ENCODE results near the gene BMP3. TPM values are rescaled to one million over a fixed set of nuclear protein-coding genes. Genes with fewer than 3 reads are reported as not detected.

The BMP3 gene
- total RNA-seq, 1 experiment from 2014 or later, result not detected

DNA sequence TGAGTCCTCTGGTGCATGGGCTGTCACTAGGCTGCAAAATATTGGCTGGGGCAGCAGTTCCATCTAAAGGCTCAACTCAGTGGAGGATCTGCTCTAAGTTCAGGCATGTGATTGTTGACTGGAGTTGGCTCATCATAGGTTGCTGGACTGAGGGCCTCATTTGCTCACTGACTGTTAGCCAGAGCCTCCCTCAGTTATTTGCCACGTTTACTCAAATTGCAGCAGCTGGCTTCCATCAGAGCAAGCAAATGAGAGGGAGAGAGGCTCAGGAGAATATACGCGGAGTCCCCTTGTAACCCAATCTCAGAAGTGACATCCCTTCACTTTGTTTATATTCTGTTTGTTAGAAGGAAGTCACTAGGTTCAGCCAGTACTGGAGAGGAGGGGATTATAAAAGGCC is 54.1 kb downstream of the BMP3 start:
- Histone ChIP-seq H3K4me1 (no peaks in the 10 kb centered on the region), H3K36me3 (ENCODE audit: control insufficient read depth, insufficient read depth, low read length) (no peaks in the 10 kb centered on the region), H3K9me3 (no peaks in the 10 kb centered on the region; the same call in 1 of the 2 replicates), H3K27me3 (replicated peaks; ENCODE audit: control insufficient read depth, insufficient read depth, low read length) (no peaks in the 10 kb centered on the region), H3K4me3 (ENCODE audit: low read depth, low read length) (no peak overlapping the region)
- ChIA-PET POLR2A (no interaction called here), CTCF (interaction anchor here (1.0 to 2.0 kb wide), 3 partner anchors 14 to 293 kb away, joined by 3 to 16 read pairs (median 3); no protein-coding TSS in a partner anchor)
- TF ChIP-seq, protein P1, sequence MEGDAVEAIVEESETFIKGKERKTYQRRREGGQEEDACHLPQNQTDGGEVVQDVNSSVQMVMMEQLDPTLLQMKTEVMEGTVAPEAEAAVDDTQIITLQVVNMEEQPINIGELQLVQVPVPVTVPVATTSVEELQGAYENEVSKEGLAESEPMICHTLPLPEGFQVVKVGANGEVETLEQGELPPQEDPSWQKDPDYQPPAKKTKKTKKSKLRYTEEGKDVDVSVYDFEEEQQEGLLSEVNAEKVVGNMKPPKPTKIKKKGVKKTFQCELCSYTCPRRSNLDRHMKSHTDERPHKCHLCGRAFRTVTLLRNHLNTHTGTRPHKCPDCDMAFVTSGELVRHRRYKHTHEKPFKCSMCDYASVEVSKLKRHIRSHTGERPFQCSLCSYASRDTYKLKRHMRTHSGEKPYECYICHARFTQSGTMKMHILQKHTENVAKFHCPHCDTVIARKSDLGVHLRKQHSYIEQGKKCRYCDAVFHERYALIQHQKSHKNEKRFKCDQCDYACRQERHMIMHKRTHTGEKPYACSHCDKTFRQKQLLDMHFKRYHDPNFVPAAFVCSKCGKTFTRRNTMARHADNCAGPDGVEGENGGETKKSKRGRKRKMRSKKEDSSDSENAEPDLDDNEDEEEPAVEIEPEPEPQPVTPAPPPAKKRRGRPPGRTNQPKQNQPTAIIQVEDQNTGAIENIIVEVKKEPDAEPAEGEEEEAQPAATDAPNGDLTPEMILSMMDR (IDR thresholded peaks at IDR 0.05; ENCODE audit: insufficient read depth in 1 of 2, low read depth in 1 of 2, low read length in 1 of 2, severe bottlenecking in 1 of 2, unreplicated experiment in 1 of 2), result no peak
- intact Hi-C loops (cut with micrococcal nuclease; ENCODE audit: unreplicated experiment), result loop anchor here (1.0 to 10.0 kb wide), 2 partner anchors 110 to 267 kb away; no protein-coding TSS in a partner anchor
- BruUV-seq (replicated peaks), result no TSS peak
- no peak overlapping the region for H3K27ac Mint-ChIP-seq (ENCODE audit: unreplicated experiment)
- H3K4me1 Mint-ChIP-seq (ENCODE audit: low read depth, unreplicated experiment), result no peaks in the 10 kb centered on the region
- H3K36me3 Mint-ChIP-seq (ENCODE audit: insufficient read depth, unreplicated experiment), result no peaks in the 10 kb centered on the region
- H3K9me3 Mint-ChIP-seq (ENCODE audit: unreplicated experiment), result peaks cover 13% of the 10 kb centered on the region
- H3K4me3 Mint-ChIP-seq (ENCODE audit: unreplicated experiment), result no peak overlapping the region
- no peak for DNase-seq
- H3K27me3 Mint-ChIP-seq (ENCODE audit: insufficient read depth, unreplicated experiment), result no peaks in the 10 kb centered on the region

DNA sequence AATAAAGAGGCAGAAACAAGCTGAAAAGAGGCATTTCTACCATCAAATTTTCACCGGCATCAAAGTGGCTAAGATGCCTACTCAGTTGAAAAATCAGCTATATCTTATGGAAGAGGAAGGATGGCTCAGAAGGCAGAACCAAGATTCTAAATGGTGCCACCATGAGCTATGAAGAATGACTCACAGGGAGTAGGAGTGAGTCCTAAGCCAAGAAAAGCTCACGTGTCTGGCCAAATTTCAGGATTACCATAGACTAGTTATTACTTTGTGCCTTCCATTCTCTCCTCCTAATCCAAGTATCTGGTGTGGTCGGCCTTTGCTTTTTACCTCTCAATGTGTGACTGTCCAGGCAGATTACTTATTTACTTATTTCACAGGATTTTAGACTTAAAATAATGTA is 54.8 kb downstream of the BMP3 start:
- Mint-ChIP-seq H3K36me3 (ENCODE audit: insufficient read depth, unreplicated experiment) (no peaks in the 10 kb centered on the region), H3K4me1 (ENCODE audit: low read depth, unreplicated experiment) (no peaks in the 10 kb centered on the region), H3K27me3 (ENCODE audit: insufficient read depth, unreplicated experiment) (no peaks in the 10 kb centered on the region), H3K27ac (ENCODE audit: unreplicated experiment) (no peak overlapping the region), H3K4me3 (ENCODE audit: unreplicated experiment) (no peak overlapping the region), H3K9me3 (ENCODE audit: unreplicated experiment) (peaks cover 7% of the 10 kb centered on the region)
- Histone ChIP-seq H3K4me1 (no peaks in the 10 kb centered on the region), H3K27me3 (replicated peaks; ENCODE audit: control insufficient read depth, insufficient read depth, low read length) (no peaks in the 10 kb centered on the region), H3K36me3 (ENCODE audit: control insufficient read depth, insufficient read depth, low read length) (no peaks in the 10 kb centered on the region), H3K4me3 (ENCODE audit: low read depth, low read length) (no peak overlapping the region), H3K9me3 (no peaks in the 10 kb centered on the region; the same call in 1 of the 2 replicates)
- BruUV-seq (replicated peaks), result no TSS peak
- CTCF ChIA-PET, result no interaction called here
- TF ChIP-seq, protein P1 (IDR thresholded peaks at IDR 0.05; ENCODE audit: insufficient read depth in 1 of 2, low read depth in 1 of 2, low read length in 1 of 2, severe bottlenecking in 1 of 2, unreplicated experiment in 1 of 2), result no peak
- intact Hi-C loops (cut with micrococcal nuclease; ENCODE audit: unreplicated experiment), result loop anchor here (10.0 kb wide), 1 partner anchor 110 kb away; no protein-coding TSS in a partner anchor
- DNase-seq, result no peak
- POLR2A ChIA-PET, result no interaction called here

DNA sequence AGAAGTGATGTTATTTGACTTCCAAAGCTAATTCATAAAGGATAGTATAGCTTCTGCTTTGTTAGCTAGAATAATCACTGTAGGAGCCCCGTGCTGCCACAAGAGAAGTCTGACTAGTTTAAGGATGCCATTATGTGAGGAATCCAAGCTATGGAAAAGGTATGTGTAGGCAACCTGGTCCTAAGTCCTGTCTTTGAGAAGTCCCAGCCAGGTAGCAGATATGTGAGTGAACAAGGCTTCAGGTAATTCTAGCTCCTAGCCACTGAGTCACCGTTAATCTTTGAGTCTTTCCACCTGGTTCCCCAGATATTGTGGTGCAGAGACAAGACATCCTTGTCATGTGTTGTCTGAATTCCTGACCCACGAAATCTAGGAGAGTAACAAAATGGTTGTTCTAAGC is 55.5 kb downstream of the BMP3 start:
- H3K9me3 ChIP-seq, result no peaks in the 10 kb centered on the region; the same call in 1 of the 2 replicates
- Mint-ChIP-seq H3K9me3 (ENCODE audit: unreplicated experiment) (no peaks in the 10 kb centered on the region), H3K4me3 (ENCODE audit: unreplicated experiment) (no peak overlapping the region), H3K27ac (ENCODE audit: unreplicated experiment) (no peak overlapping the region), H3K27me3 (ENCODE audit: insufficient read depth, unreplicated experiment) (no peaks in the 10 kb centered on the region), H3K4me1 (ENCODE audit: low read depth, unreplicated experiment) (no peaks in the 10 kb centered on the region), H3K36me3 (ENCODE audit: insufficient read depth, unreplicated experiment) (no peaks in the 10 kb centered on the region)
- H3K27me3 ChIP-seq (replicated peaks; ENCODE audit: control insufficient read depth, insufficient read depth, low read length), result no peaks in the 10 kb centered on the region
- ChIA-PET CTCF (no interaction called here), POLR2A (no interaction called here)
- TF ChIP-seq, protein P1 (IDR thresholded peaks at IDR 0.05; ENCODE audit: insufficient read depth in 1 of 2, low read depth in 1 of 2, low read length in 1 of 2, severe bottlenecking in 1 of 2, unreplicated experiment in 1 of 2), result no peak
- no peaks in the 10 kb centered on the region for H3K36me3 ChIP-seq (ENCODE audit: control insufficient read depth, insufficient read depth, low read length)
- no peak for DNase-seq
- BruUV-seq (replicated peaks), result no TSS peak
- intact Hi-C loops (cut with micrococcal nuclease; ENCODE audit: unreplicated experiment), result loop anchor here (10.0 kb wide), 1 partner anchor 109 kb away; no protein-coding TSS in a partner anchor
- no peaks in the 10 kb centered on the region for H3K4me1 ChIP-seq
- no peak overlapping the region for H3K4me3 ChIP-seq (ENCODE audit: low read depth, low read length)
